Stimulated activated CD8-positive, alpha-beta memory T cell treated with anti-CD3 and anti-CD28 coated beads, Interleukin-15, amount 100 ng/mL, for 24 hours (primary cell): Measurements from ENCODE around the gene ACOT9.
"Not testable (repeated sequence)": the region's sequence is repeated elsewhere in the genome, so short reads cannot be mapped to it uniquely, and the experiment has no call there.

ENCODE experiments used
- DNase-seq: peaks from one replicate; pipeline ENCODE4 v3.0.0-alpha.2; 2020; ENCODE audit warnings: low read depth

The ACOT9 gene

GRCh38 chrX:23765449-23765848, 22.4 kb upstream of the ACOT9 start:
- no peak for DNase-seq

DNA sequence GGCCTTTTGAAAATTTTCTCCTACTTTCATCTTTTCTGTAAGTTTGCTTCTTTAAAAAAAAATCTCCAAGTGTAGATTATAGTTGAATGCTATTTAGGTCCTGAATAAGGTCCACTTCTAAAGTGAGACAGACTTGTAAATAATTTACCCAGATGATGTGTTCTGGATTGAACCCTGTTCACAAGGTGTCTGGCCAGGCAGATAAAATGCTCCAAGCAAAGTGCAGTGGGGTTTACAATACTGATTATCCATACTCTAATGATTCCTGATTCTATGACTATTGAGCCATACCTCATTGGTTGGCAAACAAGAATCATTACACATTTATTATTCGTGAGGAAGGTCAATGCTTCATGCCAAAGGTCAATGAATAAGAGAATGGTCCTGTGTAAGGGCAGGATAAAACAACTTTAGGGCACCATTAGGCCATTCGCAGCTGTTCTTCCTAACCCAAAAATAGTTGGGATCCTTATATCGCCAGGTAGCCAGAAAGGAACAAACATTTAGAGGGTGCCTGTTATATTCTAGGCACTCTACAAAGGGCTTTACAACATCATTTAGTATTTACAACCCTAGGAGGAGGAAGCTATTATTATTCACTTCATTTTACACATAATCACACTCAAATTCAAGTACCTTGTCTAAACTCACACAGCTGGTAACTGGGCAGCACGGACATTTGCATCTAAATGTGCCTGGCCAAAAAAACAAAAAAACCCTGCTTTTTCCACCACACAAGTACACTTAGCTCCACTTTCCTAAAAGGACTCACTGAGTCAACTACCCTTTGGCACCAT, 21.3 kb upstream of the ACOT9 start:
- no peak for DNase-seq

DNA sequence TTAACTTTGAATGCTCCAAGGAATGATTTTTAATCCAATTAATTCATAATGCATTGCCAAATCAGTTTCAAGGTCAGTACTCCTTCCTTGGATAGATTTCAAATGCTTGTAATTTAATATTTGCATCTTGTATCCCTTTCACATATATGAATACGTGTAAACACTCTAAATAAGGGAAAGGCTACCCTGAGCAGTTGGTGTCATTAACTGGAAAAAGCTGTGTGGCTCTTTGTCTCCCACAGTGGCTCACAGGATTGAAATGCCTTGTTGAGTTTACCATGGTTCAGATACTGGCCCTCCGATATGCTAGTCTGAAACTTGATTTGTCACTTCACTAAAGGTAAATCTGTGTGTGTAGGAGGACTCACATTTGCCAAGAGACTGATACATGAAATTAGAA, 16.7 kb upstream of the ACOT9 start:
- DNase-seq = no peak

DNA sequence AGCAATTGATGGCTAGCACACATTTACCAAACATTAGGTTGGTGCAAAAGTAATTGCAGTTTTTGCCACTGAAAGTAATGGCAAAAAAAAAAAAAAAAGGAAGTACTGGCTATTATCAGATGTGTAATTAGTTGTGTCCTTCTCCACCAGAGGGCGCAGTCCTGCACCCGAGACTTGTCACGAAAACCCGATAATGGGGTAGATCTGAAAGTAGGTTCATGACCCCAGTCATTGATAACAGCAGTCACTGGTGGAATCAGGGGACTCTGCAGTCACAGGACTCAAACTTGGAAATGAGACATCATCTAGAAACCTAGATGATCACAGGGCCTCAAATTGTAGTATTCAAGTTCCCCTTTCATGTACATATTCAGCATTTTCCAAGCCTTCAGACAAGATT, 13.1 kb upstream of the ACOT9 start:
- DNase-seq = no peak

- DNase-seq = no peak
Observed at GRCh38 chrX:23754664-23755063, 11.6 kb upstream of the ACOT9 start.

- DNase-seq = no peak
Observed at GRCh38 chrX:23752740-23753415, 9.8 kb upstream of the ACOT9 start.

- no peak for DNase-seq
Observed at GRCh38 chrX:23749576-23749975, 6.5 kb upstream of the ACOT9 start.

- no peak for DNase-seq
Observed at GRCh38 chrX:23749129-23749528, 6.1 kb upstream of the ACOT9 start.

- no peak for DNase-seq
Observed at GRCh38 chrX:23745786-23746185, 2.7 kb upstream of the ACOT9 start.

GRCh38 chrX:23743623-23743971, 521 bp upstream of the ACOT9 start:
- DNase-seq = not testable (repeated sequence)

- DNase-seq = no peak
Observed at GRCh38 chrX:23742174-23742696, 841 bp downstream of the ACOT9 start.

DNA sequence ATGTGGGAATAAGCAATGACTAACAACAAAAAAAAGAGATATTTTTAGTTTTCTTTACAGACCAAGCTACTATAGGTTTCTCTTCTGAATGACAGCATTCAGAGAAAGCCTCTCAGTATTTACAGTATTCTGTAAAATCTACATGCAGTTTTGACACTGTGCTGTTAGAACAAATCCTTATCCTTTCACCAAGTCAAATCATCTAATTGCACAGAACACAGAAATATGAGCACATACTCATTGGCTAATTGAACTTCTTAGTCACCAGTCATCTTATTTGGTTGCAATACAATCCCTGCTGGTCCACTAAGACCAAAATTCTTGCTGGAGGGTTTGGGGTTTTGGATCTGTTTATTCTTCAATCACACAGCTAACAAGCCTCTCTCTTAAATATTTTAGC, 5.7 kb downstream of the ACOT9 start:
- DNase-seq = no peak

DNA sequence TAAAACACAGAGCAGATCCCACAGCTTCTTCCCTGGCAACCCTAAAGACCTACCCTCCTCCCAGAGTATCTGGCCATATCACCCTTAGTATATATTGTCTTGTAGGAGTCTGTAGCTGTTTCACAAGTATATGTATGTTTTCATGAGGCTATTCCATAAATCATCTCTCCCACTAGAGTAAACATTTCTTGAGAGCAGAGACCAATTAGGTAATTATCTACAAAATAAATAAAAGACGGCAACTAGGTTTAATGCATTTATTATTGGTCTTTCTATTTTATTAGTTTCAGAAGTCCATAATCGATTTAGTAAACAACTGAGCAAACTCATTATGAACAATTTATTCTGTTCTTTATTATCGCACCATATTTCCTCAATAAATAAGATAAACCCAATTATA, 7.0 kb downstream of the ACOT9 start:
- DNase-seq = no peak

- no peak for DNase-seq
Observed at GRCh38 chrX:23732704-23733103, 10.4 kb downstream of the ACOT9 start.

- DNase-seq = no peak
Observed at GRCh38 chrX:23731951-23732350, 11.1 kb downstream of the ACOT9 start.

GRCh38 chrX:23729214-23729613, 13.9 kb downstream of the ACOT9 start:
- DNase-seq = no peak

- no peak for DNase-seq
Observed at GRCh38 chrX:23727206-23727605, 15.9 kb downstream of the ACOT9 start.

DNA sequence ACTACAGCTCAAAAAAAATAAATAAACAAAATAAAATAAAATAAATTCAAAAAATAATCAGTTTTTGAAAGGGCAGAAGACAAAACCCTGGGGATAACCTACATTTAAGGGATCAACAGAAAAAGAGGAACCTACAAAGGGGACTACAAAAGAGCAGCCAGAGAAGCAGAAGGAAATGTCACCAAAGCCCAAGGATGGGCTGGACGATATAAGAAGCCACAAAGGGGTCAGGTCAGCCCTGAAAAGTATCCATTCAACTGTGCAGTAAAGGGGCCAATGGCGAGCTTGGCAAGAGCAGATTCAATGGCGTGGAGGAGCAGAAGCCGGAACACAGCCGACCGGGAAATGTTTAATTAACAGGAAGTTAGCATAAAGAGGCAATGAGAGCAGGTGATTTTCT, 16.9 kb downstream of the ACOT9 start:
- no peak for DNase-seq

DNA sequence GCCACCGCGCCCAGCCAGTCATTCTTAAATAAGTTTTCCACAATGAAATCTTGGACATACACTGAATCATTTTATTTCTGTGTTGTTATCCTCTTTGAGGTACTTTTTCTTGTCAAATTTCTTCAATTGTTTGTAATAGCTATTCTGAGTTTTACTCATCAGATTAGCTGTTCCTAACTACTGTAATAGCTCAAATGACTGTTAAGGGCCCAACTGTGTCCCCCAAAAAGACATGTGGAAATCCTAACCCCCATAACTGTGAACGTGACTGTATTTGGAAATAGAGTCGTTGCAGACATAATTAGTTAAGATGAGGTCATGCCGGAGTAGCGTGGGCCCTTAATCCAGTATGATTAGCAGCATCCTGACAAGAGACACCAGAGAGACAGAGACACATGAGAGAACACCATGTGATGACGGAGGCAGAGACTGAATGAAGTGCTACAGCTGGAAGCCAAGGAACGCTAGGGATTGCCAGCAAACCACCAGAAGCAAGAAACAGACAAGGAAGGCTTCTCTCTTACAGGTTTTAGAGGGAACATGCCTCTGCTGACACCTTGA, 22.9 kb downstream of the ACOT9 start:
- DNase-seq = no peak

GRCh38 chrX:23705235-23705634, 37.8 kb downstream of the ACOT9 start:
- DNase-seq = no peak

DNA sequence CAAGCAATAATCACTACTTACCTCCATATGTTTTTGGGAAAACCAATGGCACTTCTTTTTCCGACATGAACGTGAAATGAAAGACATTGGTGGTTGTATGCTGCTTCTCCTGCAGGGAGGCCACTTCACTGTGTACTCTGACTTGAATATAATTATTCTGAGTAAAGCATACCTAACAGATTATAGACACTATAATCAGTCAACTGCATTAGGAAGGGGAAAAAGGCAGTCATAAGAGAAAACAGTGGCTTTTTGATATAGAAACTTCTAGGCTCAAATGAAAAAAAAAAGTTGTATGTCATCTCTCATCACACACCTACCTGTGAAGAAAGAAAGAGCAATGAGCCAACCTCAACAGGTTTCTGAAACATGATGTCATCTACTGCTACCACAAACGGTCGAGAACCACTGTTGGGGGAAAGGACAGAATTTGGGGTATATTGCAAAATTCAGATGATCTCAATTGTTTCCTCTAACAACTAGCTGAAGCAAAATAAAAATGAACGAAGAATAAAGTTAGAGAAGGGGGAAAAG, 38.3 kb downstream of the ACOT9 start:
- DNase-seq = no peak

GRCh38 chrX:23699636-23700194, 43.4 kb downstream of the ACOT9 start:
- no peak for DNase-seq

DNA sequence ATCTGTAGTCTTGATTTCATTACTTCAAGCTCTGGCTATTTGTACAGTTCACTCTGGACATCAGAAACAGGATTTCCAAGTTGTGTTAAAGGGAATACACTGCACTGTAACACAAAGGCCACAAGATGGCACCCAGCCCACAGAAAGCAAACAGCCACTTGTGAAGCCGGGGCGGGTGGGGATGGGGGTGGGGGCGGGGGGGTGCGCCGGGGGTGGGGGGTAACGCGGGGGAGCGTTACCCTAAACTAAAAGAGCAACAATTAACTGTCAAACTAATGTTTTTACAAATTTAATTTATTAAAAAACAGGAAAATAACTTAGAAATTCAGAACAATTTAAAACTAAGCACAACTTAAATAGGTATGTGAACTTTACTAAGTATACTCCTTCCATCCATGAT, 48.5 kb downstream of the ACOT9 start:
- no peak for DNase-seq
